Measurements from ENCODE around the gene PRTG. TPM values are rescaled to one million over a fixed set of nuclear protein-coding genes. Genes with fewer than 3 reads are reported as not detected.

Gene PRTG
- total and polyA plus RNA-seq, 2 experiments from 2014 or later, result 0.63 to 3.4 TPM

GRCh38 chr15:55683376-55683775 lies 59.6 kb downstream of the PRTG start (continued):
- TF ChIP-seq ETS1 (IDR thresholded peaks at IDR 0.05) (no peak), ZNF462 (CRISPR knock-in tag; IDR thresholded peaks at IDR 0.05) (no peak), EZH2phosphoT487 (IDR thresholded peaks at IDR 0.05; ENCODE audit: unreplicated experiment) (no peak), CREB1 (CRISPR knock-in tag; IDR thresholded peaks at IDR 0.05; ENCODE audit: low read depth) (no peak), EZH2 (IDR thresholded peaks at IDR 0.05; ENCODE audit: low read depth, unreplicated experiment) (no peak), JUNB (IDR thresholded peaks at IDR 0.05; ENCODE audit: unreplicated experiment) (no peak)

- TF ChIP-seq POLR2AphosphoS5 (IDR thresholded peaks at IDR 0.05; ENCODE audit: low read depth), result no peak
- TF ChIP-seq, protein P1, sequence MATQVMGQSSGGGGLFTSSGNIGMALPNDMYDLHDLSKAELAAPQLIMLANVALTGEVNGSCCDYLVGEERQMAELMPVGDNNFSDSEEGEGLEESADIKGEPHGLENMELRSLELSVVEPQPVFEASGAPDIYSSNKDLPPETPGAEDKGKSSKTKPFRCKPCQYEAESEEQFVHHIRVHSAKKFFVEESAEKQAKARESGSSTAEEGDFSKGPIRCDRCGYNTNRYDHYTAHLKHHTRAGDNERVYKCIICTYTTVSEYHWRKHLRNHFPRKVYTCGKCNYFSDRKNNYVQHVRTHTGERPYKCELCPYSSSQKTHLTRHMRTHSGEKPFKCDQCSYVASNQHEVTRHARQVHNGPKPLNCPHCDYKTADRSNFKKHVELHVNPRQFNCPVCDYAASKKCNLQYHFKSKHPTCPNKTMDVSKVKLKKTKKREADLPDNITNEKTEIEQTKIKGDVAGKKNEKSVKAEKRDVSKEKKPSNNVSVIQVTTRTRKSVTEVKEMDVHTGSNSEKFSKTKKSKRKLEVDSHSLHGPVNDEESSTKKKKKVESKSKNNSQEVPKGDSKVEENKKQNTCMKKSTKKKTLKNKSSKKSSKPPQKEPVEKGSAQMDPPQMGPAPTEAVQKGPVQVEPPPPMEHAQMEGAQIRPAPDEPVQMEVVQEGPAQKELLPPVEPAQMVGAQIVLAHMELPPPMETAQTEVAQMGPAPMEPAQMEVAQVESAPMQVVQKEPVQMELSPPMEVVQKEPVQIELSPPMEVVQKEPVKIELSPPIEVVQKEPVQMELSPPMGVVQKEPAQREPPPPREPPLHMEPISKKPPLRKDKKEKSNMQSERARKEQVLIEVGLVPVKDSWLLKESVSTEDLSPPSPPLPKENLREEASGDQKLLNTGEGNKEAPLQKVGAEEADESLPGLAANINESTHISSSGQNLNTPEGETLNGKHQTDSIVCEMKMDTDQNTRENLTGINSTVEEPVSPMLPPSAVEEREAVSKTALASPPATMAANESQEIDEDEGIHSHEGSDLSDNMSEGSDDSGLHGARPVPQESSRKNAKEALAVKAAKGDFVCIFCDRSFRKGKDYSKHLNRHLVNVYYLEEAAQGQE (IDR thresholded peaks at IDR 0.05; ENCODE audit: unreplicated experiment), result no peak
- TF ChIP-seq STAT1 (IDR thresholded peaks at IDR 0.05; ENCODE audit: unreplicated experiment), result no peak
- TF ChIP-seq EZH2phosphoT487 (IDR thresholded peaks at IDR 0.05; ENCODE audit: unreplicated experiment), result no peak
- TF ChIP-seq ZNF114 (CRISPR knock-in tag; IDR thresholded peaks at IDR 0.05), result no peak
- no peak for TF ChIP-seq ETS1 (IDR thresholded peaks at IDR 0.05)
- TF ChIP-seq JUNB (IDR thresholded peaks at IDR 0.05; ENCODE audit: unreplicated experiment), result no peak
- no peak for TF ChIP-seq ZNF331 (CRISPR knock-in tag; IDR thresholded peaks at IDR 0.05; ENCODE audit: low read depth)
- Histone ChIP-seq H3K36me3 (ENCODE audit: insufficient read depth) (no peaks in the 10 kb centered on the region), H3K4me1 (ENCODE audit: insufficient read depth) (peaks cover 2% of the 10 kb centered on the region; the same call in 1 of the 2 replicates), H3K27ac (ENCODE audit: low read depth) (no peak overlapping the region), H3K27me3 (ENCODE audit: insufficient read depth) (no peaks in the 10 kb centered on the region), H2AFZ (no peak overlapping the region), H4K20me1 (replicated peaks; ENCODE audit: insufficient read depth) (no peaks in the 10 kb centered on the region), H3K4me2 (no peak overlapping the region), H3K9me2 (ENCODE audit: insufficient read depth) (no peaks in the 10 kb centered on the region), H3K4me3 (no peak overlapping the region), H3F3A (replicated peaks; ENCODE audit: low read depth) (no peaks in the 10 kb centered on the region), H3K79me2 (replicated peaks; ENCODE audit: insufficient read depth) (no peaks in the 10 kb centered on the region)
- no peaks in the 10 kb centered on the region for H3K9me3 Mint-ChIP-seq
- no peak overlapping the region for H3K27ac Mint-ChIP-seq
- no peak for ATAC-seq
- H3K4me3 Mint-ChIP-seq, result no peak overlapping the region
- DNase-seq (ENCODE audit: low spot score), result no peak
- H3K27me3 Mint-ChIP-seq (ENCODE audit: insufficient read depth, low read depth, poor library complexity), result peaks cover 4% of the 10 kb centered on the region
- peaks cover 10% of the 10 kb centered on the region for H3K4me1 Mint-ChIP-seq
- no peaks in the 10 kb centered on the region for H3K36me3 Mint-ChIP-seq (ENCODE audit: low read depth)
Measured at GRCh38 chr15:55681631-55682030, 61.3 kb downstream of the PRTG start.

All from GM23338 (cell line).